ENCODE results near the gene SLC36A3.
"Not testable (repeated sequence)": the region's sequence is repeated elsewhere in the genome, so short reads cannot be mapped to it uniquely, and the experiment has no call there.

Gene SLC36A3

GRCh38 chr5:151303666-151304065 is at the start of gene SLC36A3:
TSS of gene SLC36A3 (minus strand) at chr5:151303766. CDS start at chr5:151303354, 412 bp downstream.
- DNase-seq: no peak

- no peak for DNase-seq
Measured at GRCh38 chr5:151351671-151352070, 48.1 kb upstream of the SLC36A3 start.

GRCh38 chr5:151348789-151349188 is 45.2 kb upstream of the SLC36A3 start:
- DNase-seq: no peak

- DNase-seq: no peak
Measured at GRCh38 chr5:151347369-151347768, 43.8 kb upstream of the SLC36A3 start, which contains the start of gene SLC36A2. TSS of gene SLC36A2 (minus strand) at chr5:151347559. CDS start at chr5:151347460, 99 bp downstream.

- no peak for DNase-seq
Measured at GRCh38 chr5:151345808-151346478, 42.4 kb upstream of the SLC36A3 start.

- DNase-seq: no peak
Measured at GRCh38 chr5:151345187-151345807, 41.7 kb upstream of the SLC36A3 start.

- DNase-seq: no peak
Measured at GRCh38 chr5:151344088-151344487, 40.5 kb upstream of the SLC36A3 start.

GRCh38 chr5:151340004-151340403 is 36.4 kb upstream of the SLC36A3 start:
- no peak for DNase-seq

GRCh38 chr5:151338734-151339133 is 35.2 kb upstream of the SLC36A3 start:
- no peak for DNase-seq

GRCh38 chr5:151332857-151333256 is 29.3 kb upstream of the SLC36A3 start:
- no peak for DNase-seq

- DNase-seq: no peak
Measured at GRCh38 chr5:151328734-151329133, 25.2 kb upstream of the SLC36A3 start.

- DNase-seq: no peak
Measured at GRCh38 chr5:151327585-151327984, 24.0 kb upstream of the SLC36A3 start.

- DNase-seq: no peak
Measured at GRCh38 chr5:151326266-151326665, 22.7 kb upstream of the SLC36A3 start.

- no peak for DNase-seq
Measured at GRCh38 chr5:151320481-151320880, 16.9 kb upstream of the SLC36A3 start.

- no peak for DNase-seq
Measured at GRCh38 chr5:151318850-151319732, 15.5 kb upstream of the SLC36A3 start.

- no peak for DNase-seq
Measured at GRCh38 chr5:151317871-151318270, 14.3 kb upstream of the SLC36A3 start.

- no peak for DNase-seq
Measured at GRCh38 chr5:151315998-151316597, 12.5 kb upstream of the SLC36A3 start.

- no peak for DNase-seq
Measured at GRCh38 chr5:151313357-151313756, 9.8 kb upstream of the SLC36A3 start.

- no peak for DNase-seq
Measured at GRCh38 chr5:151312756-151313324, 9.3 kb upstream of the SLC36A3 start.

- DNase-seq: no peak
Measured at GRCh38 chr5:151310932-151311331, 7.4 kb upstream of the SLC36A3 start.

- not testable (repeated sequence) for DNase-seq
Measured at GRCh38 chr5:151309821-151310220, 6.3 kb upstream of the SLC36A3 start.

GRCh38 chr5:151309266-151309665 is 5.7 kb upstream of the SLC36A3 start:
- not testable (repeated sequence) for DNase-seq
